Measurements from ENCODE around the gene SNX20. TPM values are rescaled to one million over a fixed set of nuclear protein-coding genes. Genes with fewer than 3 reads are reported as not detected.

The SNX20 gene
- total RNA-seq, 4 donors from 2014 or later = 0.81 to 2.1 (median 1.2) TPM

- Histone ChIP-seq H3K4me3 (no peak overlapping the region), H3K36me3 (no peaks in the 10 kb centered on the region), H3K4me1 (peaks cover 6% of the 10 kb centered on the region), H3K9me3 (no peaks in the 10 kb centered on the region), H3K27ac (no peak overlapping the region), H3K27me3 (no peaks in the 10 kb centered on the region)
- WGBS = 83% methylated on average over 8 of the region's 8 CpGs
- TF ChIP-seq EP300 (IDR thresholded peaks at IDR 0.05) (no peak), CTCF (IDR thresholded peaks at IDR 0.05) (no peak), POLR2A (IDR thresholded peaks at IDR 0.05) (no peak), POLR2AphosphoS5 (IDR thresholded peaks at IDR 0.05) (no peak)
- no peak for DNase-seq (ENCODE audit: low spot score in 2 of 2)
These were observed 4.5 kb upstream of the SNX20 start for GRCh38 chr16:50685462-50686063.

GRCh38 chr16:50684823-50685461, 3.8 kb upstream of the SNX20 start:
- no peak for TF ChIP-seq POLR2A (IDR thresholded peaks at IDR 0.05)
- no peak for TF ChIP-seq CTCF (IDR thresholded peaks at IDR 0.05)
- no peak for TF ChIP-seq EP300 (IDR thresholded peaks at IDR 0.05)
- TF ChIP-seq POLR2AphosphoS5 (IDR thresholded peaks at IDR 0.05) = no peak
- H3K9me3 ChIP-seq = no peaks in the 10 kb centered on the region
- H3K27me3 ChIP-seq = no peaks in the 10 kb centered on the region
- peak overlapping the region; percentile 23 for H3K27ac ChIP-seq
- peaks cover 6% of the 10 kb centered on the region for H3K4me1 ChIP-seq
- H3K36me3 ChIP-seq = no peaks in the 10 kb centered on the region
- no peak overlapping the region for H3K4me3 ChIP-seq
- DNase-seq (ENCODE audit: low spot score in 2 of 2) = no peak
- 85% methylated on average over 11 of the region's 11 CpGs for WGBS

- Histone ChIP-seq H3K9me3 (no peaks in the 10 kb centered on the region), H3K27me3 (no peaks in the 10 kb centered on the region), H3K4me3 (no peak overlapping the region), H3K27ac (no peak overlapping the region), H3K4me1 (peaks cover 6% of the 10 kb centered on the region), H3K36me3 (no peaks in the 10 kb centered on the region)
- DNase-seq (ENCODE audit: low spot score in 2 of 2) = no peak
- no peak for TF ChIP-seq EP300 (IDR thresholded peaks at IDR 0.05)
- TF ChIP-seq CTCF (IDR thresholded peaks at IDR 0.05) = no peak
- 69% methylated on average over 10 of the region's 14 CpGs for WGBS
These were observed 2.7 kb upstream of the SNX20 start for GRCh38 chr16:50683689-50684374.

- 100% methylated on average over 2 of the region's 3 CpGs for WGBS
- peak in 1 of 2 donors; percentile 51 for DNase-seq (ENCODE audit: low spot score in 2 of 2)
- H3K36me3 ChIP-seq = no peaks in the 10 kb centered on the region
- TF ChIP-seq POLR2AphosphoS5 (IDR thresholded peaks at IDR 0.05) = no peak
- no peak for TF ChIP-seq EP300 (IDR thresholded peaks at IDR 0.05)
- TF ChIP-seq POLR2A (IDR thresholded peaks at IDR 0.05) = no peak
- H3K4me3 ChIP-seq = peak overlapping the region; percentile 30
- no peaks in the 10 kb centered on the region for H3K9me3 ChIP-seq
- peaks cover 6% of the 10 kb centered on the region for H3K4me1 ChIP-seq
- no peaks in the 10 kb centered on the region for H3K27me3 ChIP-seq
- peak overlapping the region; percentile 7 for H3K27ac ChIP-seq
These were observed 587 bp downstream of the SNX20 start for GRCh38 chr16:50680556-50680893.

DNA sequence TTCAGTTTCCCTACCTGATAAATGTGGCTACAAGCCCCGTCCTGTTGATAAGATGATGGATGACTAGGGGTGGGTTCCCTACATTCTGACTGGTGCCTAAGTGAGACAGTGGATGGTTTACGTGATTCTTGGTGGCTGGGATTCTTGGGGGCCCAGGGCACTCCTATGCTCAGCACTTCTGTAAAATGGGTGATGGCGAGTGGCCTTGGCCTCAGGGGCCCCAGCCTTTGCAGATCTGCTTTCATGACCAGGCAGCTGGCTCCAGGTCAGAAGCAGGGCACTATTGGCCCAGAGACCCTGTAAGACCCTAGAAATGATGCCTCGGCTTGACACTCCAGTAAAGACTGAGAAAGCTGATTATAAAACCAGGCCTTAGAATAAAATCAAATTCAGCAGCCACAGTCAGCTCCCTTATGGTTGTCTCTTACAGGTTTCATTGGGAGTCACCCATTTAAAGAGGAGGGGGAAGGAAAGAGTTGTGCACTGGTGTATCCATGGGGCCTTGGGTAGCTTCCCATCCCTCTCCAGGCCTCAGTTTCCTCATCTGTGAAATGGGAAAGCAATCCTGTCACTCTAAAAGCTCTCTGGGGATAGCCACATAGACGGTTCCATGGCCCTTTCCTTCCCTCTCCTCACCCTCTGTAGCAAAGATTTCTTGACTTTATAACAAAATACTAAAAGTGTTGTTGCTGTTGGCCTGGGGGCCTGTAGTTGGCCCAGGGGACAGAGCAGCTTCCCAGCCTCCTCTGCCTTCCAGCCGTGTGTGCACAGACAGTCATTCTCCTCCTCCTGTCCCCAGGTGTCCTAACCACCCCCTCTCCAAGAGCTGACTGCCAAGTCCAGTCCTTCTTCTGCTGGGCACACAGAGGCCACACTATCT, 1.2 kb downstream of the SNX20 start:
- no peaks in the 10 kb centered on the region for H3K9me3 ChIP-seq
- H3K27me3 ChIP-seq = no peaks in the 10 kb centered on the region
- H3K27ac ChIP-seq = no peak overlapping the region
- peak overlapping the region; percentile 30 for H3K4me3 ChIP-seq
- peak in 1 of 2 donors; percentile 39 for DNase-seq (ENCODE audit: low spot score in 2 of 2)
- peaks cover 4% of the 10 kb centered on the region for H3K4me1 ChIP-seq
- TF ChIP-seq POLR2AphosphoS5 (IDR thresholded peaks at IDR 0.05) (no peak), CTCF (IDR thresholded peaks at IDR 0.05) (no peak), EP300 (IDR thresholded peaks at IDR 0.05) (no peak), POLR2A (IDR thresholded peaks at IDR 0.05) (no peak)
- WGBS = 79% methylated on average over 6 of the region's 6 CpGs
- no peaks in the 10 kb centered on the region for H3K36me3 ChIP-seq

Data from suprapubic skin (tissue), 4 donors.